HG03103 (cell line): ENCODE data around the gene PDGFA.

Experiments used
- ATAC-seq: cut with Tn5 transposase; IDR thresholded peaks from one replicate; pipeline ENCODE4 v1.9.1; 2021; ENCODE audit warnings: low read depth; ENCODE audit not compliant: unreplicated experiment

PDGFA gene

GRCh38 chr7:451255-452225 is 68.1 kb downstream of the PDGFA start:
- ATAC-seq: no peak

- ATAC-seq: no peak
These were observed 68.9 kb downstream of the PDGFA start for GRCh38 chr7:450741-451140.

GRCh38 chr7:450036-450435 is 69.6 kb downstream of the PDGFA start:
- no peak for ATAC-seq

DNA sequence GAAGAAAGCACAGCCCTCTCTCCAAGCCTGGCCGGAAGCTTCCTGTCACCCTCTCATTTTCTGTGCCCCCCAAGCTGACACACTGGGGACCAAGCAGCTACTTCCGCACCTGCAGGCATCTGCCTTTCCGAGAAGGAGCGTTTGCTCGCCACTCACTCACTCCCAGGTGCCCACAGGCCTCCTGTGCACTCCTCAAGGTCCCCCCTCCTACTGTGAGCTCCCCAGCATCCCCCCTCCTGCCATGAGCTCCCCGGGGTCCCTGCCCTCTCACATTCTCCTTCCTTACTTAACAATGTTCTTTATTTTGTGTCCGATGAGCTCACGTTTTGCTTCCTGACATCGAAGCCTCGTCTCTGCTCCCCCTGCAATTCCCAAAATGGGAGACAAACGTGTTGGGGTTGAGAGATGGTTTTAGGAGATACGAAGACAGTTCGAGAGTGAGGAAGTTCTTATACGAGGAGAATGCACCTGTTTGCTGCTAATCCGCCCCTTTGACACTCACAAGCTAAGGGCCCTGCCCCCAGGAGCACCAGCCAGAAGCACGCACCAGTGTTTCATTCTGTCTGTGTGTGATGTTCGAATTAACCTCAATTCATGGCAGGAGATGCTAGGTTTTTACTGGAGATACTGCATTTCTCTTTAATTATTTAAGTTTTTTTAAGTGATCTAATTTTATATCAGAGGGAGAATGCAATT is 70.2 kb downstream of the PDGFA start:
- ATAC-seq: no peak

DNA sequence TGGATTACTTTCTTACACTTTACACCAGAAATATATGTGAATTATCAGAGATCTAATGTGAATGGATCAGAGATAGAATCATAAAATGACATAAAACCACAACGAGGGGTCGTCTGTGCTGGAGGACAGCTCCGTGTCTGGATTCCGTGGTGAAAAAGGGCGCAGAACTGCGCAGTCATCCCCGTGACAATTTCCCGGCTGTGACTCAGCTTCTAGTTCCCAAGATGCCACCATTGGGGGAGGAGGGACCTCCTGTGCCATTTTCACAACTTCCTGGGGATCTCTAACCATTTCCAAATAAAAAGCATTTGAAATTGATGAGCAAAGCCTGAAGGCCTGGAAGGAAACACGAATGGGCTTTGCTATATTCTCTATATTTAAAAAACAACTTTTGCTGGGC is 72.1 kb downstream of the PDGFA start:
- ATAC-seq: no peak
